ENCODE data around the gene C12orf57.

- TF ChIP-seq, protein P1, sequence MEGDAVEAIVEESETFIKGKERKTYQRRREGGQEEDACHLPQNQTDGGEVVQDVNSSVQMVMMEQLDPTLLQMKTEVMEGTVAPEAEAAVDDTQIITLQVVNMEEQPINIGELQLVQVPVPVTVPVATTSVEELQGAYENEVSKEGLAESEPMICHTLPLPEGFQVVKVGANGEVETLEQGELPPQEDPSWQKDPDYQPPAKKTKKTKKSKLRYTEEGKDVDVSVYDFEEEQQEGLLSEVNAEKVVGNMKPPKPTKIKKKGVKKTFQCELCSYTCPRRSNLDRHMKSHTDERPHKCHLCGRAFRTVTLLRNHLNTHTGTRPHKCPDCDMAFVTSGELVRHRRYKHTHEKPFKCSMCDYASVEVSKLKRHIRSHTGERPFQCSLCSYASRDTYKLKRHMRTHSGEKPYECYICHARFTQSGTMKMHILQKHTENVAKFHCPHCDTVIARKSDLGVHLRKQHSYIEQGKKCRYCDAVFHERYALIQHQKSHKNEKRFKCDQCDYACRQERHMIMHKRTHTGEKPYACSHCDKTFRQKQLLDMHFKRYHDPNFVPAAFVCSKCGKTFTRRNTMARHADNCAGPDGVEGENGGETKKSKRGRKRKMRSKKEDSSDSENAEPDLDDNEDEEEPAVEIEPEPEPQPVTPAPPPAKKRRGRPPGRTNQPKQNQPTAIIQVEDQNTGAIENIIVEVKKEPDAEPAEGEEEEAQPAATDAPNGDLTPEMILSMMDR (IDR thresholded peaks at IDR 0.05; ENCODE audit: low read length) = no peak
- TF ChIP-seq EZH2phosphoT487 (IDR thresholded peaks at IDR 0.05; ENCODE audit: low read length) (no peak), EZH2 (optimal IDR thresholded peaks at IDR 0.05; ENCODE audit: low read depth, low read length) (no peak)
These were observed 31.5 kb upstream of the C12orf57 start for GRCh38 chr12:6912164-6912935.
